Liver (tissue), 3 donors: ENCODE data around the gene MLLT6.

Source experiments
- GABPA ChIP-seq, 2 donors: IDR thresholded peaks in 1 of 2; conservative IDR thresholded peaks in 1 of 2; 2 replicates each; pipeline ENCODE4 v1.6.1; 2016; ENCODE audit warnings: antibody characterized with exemption in 2 of 2, mild to moderate bottlenecking in 1 of 2, moderate library complexity in 1 of 2
- JUND ChIP-seq, 2 donors: IDR thresholded peaks; 2 replicates each; pipeline ENCODE4 v1.6.1; 2016; ENCODE audit warnings: antibody characterized with exemption in 2 of 2
- SP1 ChIP-seq: IDR thresholded peaks from 2 replicates; pipeline ENCODE4 v1.6.1; 2018; ENCODE audit warnings: antibody characterized with exemption, mild to moderate bottlenecking
- TF ChIP-seq, protein P1 (sequence below): fragments of 150-350 bp; IDR thresholded peaks from 2 replicates; pipeline ENCODE4 v1.5.1; 2017; ENCODE audit warnings: improper control_type of control experiment, low read depth, low read length; ENCODE audit not compliant: missing input control
- TF ChIP-seq, protein P2 (sequence below): IDR thresholded peaks from 2 replicates; pipeline ENCODE4 v1.6.1; 2016; ENCODE audit warnings: antibody characterized with exemption
- donor health status: healthy.
- donor health status: healthy.

DNA sequence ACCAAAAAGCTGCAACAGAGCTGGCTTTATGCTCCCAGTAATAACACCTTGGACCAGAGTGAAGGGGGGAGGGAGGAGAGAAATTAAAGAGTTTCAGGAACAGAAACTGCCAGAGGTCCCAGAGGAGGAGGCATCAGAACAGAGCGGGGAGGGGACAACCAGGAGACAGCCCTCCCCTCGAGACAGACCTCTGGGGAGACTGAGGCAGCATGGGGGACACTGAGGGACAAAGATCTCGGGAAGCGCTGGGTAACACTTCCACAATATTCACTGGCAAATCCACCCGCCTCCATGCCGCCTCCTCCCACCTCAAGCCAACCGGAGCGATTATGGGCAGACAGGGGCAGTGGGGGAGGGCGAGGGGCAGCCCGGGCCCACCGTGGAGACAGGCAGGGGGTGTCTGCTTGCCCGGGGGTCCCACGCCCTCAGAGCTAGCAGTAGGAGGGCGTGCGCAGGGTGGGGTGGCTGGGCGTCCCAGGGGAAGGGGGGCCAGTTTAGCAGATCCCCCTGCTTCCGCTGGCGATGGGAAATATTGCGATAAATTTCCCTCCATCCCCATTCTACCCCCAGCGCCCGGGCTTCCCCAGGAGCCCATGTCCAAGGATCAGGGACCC is 41.9 kb downstream of the MLLT6 start:
- TF ChIP-seq, protein P1, sequence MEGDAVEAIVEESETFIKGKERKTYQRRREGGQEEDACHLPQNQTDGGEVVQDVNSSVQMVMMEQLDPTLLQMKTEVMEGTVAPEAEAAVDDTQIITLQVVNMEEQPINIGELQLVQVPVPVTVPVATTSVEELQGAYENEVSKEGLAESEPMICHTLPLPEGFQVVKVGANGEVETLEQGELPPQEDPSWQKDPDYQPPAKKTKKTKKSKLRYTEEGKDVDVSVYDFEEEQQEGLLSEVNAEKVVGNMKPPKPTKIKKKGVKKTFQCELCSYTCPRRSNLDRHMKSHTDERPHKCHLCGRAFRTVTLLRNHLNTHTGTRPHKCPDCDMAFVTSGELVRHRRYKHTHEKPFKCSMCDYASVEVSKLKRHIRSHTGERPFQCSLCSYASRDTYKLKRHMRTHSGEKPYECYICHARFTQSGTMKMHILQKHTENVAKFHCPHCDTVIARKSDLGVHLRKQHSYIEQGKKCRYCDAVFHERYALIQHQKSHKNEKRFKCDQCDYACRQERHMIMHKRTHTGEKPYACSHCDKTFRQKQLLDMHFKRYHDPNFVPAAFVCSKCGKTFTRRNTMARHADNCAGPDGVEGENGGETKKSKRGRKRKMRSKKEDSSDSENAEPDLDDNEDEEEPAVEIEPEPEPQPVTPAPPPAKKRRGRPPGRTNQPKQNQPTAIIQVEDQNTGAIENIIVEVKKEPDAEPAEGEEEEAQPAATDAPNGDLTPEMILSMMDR: no peak
- TF ChIP-seq GABPA (IDR thresholded peaks at IDR 0.05 in 1 of 2, conservative IDR thresholded peaks at IDR 0.05 in 1 of 2): no peak
- TF ChIP-seq SP1: no peak
- TF ChIP-seq, protein P2, sequence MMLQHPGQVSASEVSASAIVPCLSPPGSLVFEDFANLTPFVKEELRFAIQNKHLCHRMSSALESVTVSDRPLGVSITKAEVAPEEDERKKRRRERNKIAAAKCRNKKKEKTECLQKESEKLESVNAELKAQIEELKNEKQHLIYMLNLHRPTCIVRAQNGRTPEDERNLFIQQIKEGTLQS: no peak
- TF ChIP-seq JUND (IDR thresholded peaks at IDR 0.05): no peak
